H1 (cell line): Measurements from ENCODE around the gene PRSS53.

Source experiments
- CTCF ChIP-seq, 3 experiments: IDR thresholded peaks; 1 replicate in 2 of 3; 2 replicates in 1 of 3; pipeline versions ENCODE4 v1.5.1 to v1.6.1; 2011; ENCODE audit warnings: low read length in 3 of 3, mild to moderate bottlenecking in 3 of 3, inconsistent platforms in 2 of 3, low read depth in 1 of 3, moderate library complexity in 1 of 3; ENCODE audit not compliant: insufficient read depth in 1 of 3; ENCODE audit errors: control extremely low read depth in 1 of 3
- EP300 ChIP-seq, 2 experiments: IDR thresholded peaks; 1 replicate in 1 of 2; 2 replicates in 1 of 2; pipeline ENCODE4 v1.6.1; 2011 to 2012; ENCODE audit warnings: low read depth in 2 of 2, low read length in 2 of 2, mild to moderate bottlenecking in 2 of 2, borderline replicate concordance in 1 of 2, inconsistent platforms in 1 of 2, moderate library complexity in 1 of 2
- POLR2A ChIP-seq, 2 experiments: IDR thresholded peaks; 1 replicate in 1 of 2; 2 replicates in 1 of 2; pipeline ENCODE4 v1.6.1; 2011; ENCODE audit warnings: low read depth in 2 of 2, low read length in 2 of 2, mild to moderate bottlenecking in 2 of 2; ENCODE audit errors: control extremely low read depth in 1 of 2
- SP1 ChIP-seq: IDR thresholded peaks from 2 replicates; pipeline ENCODE4 v1.6.1; 2011; ENCODE audit warnings: low read depth, low read length
- TAF7 ChIP-seq: optimal IDR thresholded peaks from 2 replicates; pipeline ENCODE3; 2011; ENCODE audit warnings: low read depth, mild to moderate bottlenecking, inconsistent platforms, low read length, moderate library complexity, borderline replicate concordance

GRCh38 chr16:31120129-31120528 lies 31.4 kb upstream of the PRSS53 start:
- TF ChIP-seq CTCF (IDR thresholded peaks at IDR 0.05; ENCODE audit: control extremely low read depth in 1 of 3, insufficient read depth in 1 of 3, low read depth in 1 of 3, low read length in 3 of 3) (no peak), SP1 (no peak), EP300 (IDR thresholded peaks at IDR 0.05; ENCODE audit: borderline replicate concordance in 1 of 2, low read depth in 2 of 2, low read length in 2 of 2) (no peak), POLR2A (IDR thresholded peaks at IDR 0.05; ENCODE audit: control extremely low read depth in 1 of 2, low read depth in 2 of 2, low read length in 2 of 2) (no peak), TAF7 (no peak)
